ENCODE results near the gene RAB4A.

The RAB4A gene

DNA sequence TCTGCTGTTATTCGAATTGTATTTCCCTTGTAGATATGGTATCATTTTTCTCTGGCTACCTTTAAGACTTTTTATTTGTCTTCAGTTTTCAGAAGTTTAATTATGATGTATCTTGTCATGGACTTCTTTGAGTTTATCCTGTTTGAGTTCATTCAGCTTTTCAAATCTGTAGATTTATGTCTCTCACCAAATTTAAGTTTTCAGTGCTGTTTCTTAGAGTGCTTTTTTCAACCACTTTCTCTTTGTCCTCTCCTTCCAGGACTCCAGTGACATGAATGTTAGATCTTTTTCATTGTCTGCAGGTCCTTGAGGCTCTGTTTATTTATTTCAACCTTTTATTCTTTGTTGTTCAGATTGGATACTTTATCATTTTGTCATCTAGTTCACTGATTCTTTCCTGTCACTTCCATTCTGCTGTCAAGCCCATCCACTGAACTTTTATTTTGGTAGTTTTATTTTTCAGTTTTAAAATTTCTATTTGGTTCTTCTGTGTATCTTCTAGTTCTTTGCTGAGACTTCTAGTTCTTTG, 11.4 kb downstream of the RAB4A start:
- H3K9me3 ChIP-seq (ENCODE audit: control insufficient read depth, insufficient read depth, low read depth, low read length): no peaks in the 10 kb centered on the region
- TF ChIP-seq ZNF548 (tag by site-specific recombination; IDR thresholded peaks at IDR 0.05) (no peak), ZBTB17 (tag by site-specific recombination; IDR thresholded peaks at IDR 0.05) (no peak), ZXDB (tag by site-specific recombination; IDR thresholded peaks at IDR 0.05) (no peak), ZNF701 (tag by site-specific recombination; IDR thresholded peaks at IDR 0.05) (no peak), ZNF302 (tag by site-specific recombination; IDR thresholded peaks at IDR 0.05; ENCODE audit: low read depth) (no peak), ZNF558 (tag by site-specific recombination; IDR thresholded peaks at IDR 0.05) (peak; percentile 99), ZNF211 (tag by site-specific recombination; IDR thresholded peaks at IDR 0.05; ENCODE audit: low read depth) (peak; percentile 98), ZNF624 (tag by site-specific recombination; IDR thresholded peaks at IDR 0.05) (no peak)
- TF ChIP-seq, protein P1, sequence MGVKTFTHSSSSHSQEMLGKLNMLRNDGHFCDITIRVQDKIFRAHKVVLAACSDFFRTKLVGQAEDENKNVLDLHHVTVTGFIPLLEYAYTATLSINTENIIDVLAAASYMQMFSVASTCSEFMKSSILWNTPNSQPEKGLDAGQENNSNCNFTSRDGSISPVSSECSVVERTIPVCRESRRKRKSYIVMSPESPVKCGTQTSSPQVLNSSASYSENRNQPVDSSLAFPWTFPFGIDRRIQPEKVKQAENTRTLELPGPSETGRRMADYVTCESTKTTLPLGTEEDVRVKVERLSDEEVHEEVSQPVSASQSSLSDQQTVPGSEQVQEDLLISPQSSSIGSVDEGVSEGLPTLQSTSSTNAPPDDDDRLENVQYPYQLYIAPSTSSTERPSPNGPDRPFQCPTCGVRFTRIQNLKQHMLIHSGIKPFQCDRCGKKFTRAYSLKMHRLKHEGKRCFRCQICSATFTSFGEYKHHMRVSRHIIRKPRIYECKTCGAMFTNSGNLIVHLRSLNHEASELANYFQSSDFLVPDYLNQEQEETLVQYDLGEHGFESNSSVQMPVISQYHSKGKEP (tag by site-specific recombination; IDR thresholded peaks at IDR 0.05): no peak
- peaks cover 19% of the 10 kb centered on the region for H3K4me1 ChIP-seq (ENCODE audit: control insufficient read depth, insufficient read depth, low read length)
- no peak overlapping the region for H3K4me3 ChIP-seq (ENCODE audit: low read depth, low read length)
- H3K36me3 ChIP-seq (ENCODE audit: control insufficient read depth in 2 of 2, insufficient read depth in 1 of 2, low read length in 2 of 2): peaks cover 0 to 2% of the 10 kb centered on the region in 2 experiments; a peak in 1 of 3 replicates
- CTCF ChIA-PET: interaction anchor here (1.1 to 1.3 kb wide), 2 partner anchors 8 to 12 kb away, joined by 3 to 4 read pairs; no protein-coding TSS in a partner anchor
- POLR2A ChIA-PET: no interaction called here
- H3K27ac ChIP-seq (ENCODE audit: extremely low read depth, low read depth, low read length): no peak overlapping the region

- Histone ChIP-seq H3K36me3 (ENCODE audit: control insufficient read depth in 2 of 2, insufficient read depth in 1 of 2, low read length in 2 of 2) (no peaks in the 10 kb centered on the region; a peak in 1 of 3 replicates), H3K9me3 (ENCODE audit: control insufficient read depth, insufficient read depth, low read depth, low read length) (no peaks in the 10 kb centered on the region), H3K4me3 (ENCODE audit: low read depth, low read length) (no peak overlapping the region), H3K27ac (ENCODE audit: extremely low read depth, low read depth, low read length) (no peak overlapping the region), H3K4me1 (ENCODE audit: control insufficient read depth, insufficient read depth, low read length) (peaks cover 22% of the 10 kb centered on the region)
- ChIA-PET CTCF (interaction anchor here (0.6 kb wide), 2 partner anchors 58 to 261 kb away, joined by 3 to 7 read pairs; no protein-coding TSS in a partner anchor), POLR2A (no interaction called here)
- no peak for TF ChIP-seq ZNF184 (tag by site-specific recombination; IDR thresholded peaks at IDR 0.05)
- no peak for TF ChIP-seq MZF1 (tag by site-specific recombination; IDR thresholded peaks at IDR 0.05; ENCODE audit: borderline replicate concordance)
- no peak for TF ChIP-seq ZNF548 (tag by site-specific recombination; IDR thresholded peaks at IDR 0.05)
- no peak for TF ChIP-seq ZNF292 (tag by site-specific recombination; IDR thresholded peaks at IDR 0.05; ENCODE audit: borderline replicate concordance, low read depth)
- TF ChIP-seq ZNF624 (tag by site-specific recombination; IDR thresholded peaks at IDR 0.05): no peak
- TF ChIP-seq ZNF37A (tag by site-specific recombination; IDR thresholded peaks at IDR 0.05): no peak
- TF ChIP-seq ZNF132 (tag by site-specific recombination; IDR thresholded peaks at IDR 0.05; ENCODE audit: borderline replicate concordance): no peak
- TF ChIP-seq ZSCAN30 (tag by site-specific recombination; IDR thresholded peaks at IDR 0.05): no peak
- TF ChIP-seq ZNF600 (tag by site-specific recombination; IDR thresholded peaks at IDR 0.05): no peak
- TF ChIP-seq GFI1B (tag by site-specific recombination; IDR thresholded peaks at IDR 0.05): no peak
- no peak for TF ChIP-seq BCL6B (tag by site-specific recombination; IDR thresholded peaks at IDR 0.05)
- TF ChIP-seq ZIC2 (tag by site-specific recombination; IDR thresholded peaks at IDR 0.05): no peak
- TF ChIP-seq PATZ1 (tag by site-specific recombination; IDR thresholded peaks at IDR 0.05): no peak
- no peak for TF ChIP-seq ZFHX2 (tag by site-specific recombination; conservative IDR thresholded peaks at IDR 0.05)
Observed at GRCh38 chr1:229283183-229283611, 12.3 kb downstream of the RAB4A start.

Data from HEK293 (cell line).